GF-D8 (cell line): ENCODE results near the gene NEUROG2.
"Not testable (repeated sequence)": the region's sequence is repeated elsewhere in the genome, so short reads cannot be mapped to it uniquely, and the experiment has no call there.

ENCODE experiments used
- DNase-seq: peaks from one replicate; lab custom pipeline; 2025; lab: John Stamatoyannopoulos, UW

NEUROG2 gene

DNA sequence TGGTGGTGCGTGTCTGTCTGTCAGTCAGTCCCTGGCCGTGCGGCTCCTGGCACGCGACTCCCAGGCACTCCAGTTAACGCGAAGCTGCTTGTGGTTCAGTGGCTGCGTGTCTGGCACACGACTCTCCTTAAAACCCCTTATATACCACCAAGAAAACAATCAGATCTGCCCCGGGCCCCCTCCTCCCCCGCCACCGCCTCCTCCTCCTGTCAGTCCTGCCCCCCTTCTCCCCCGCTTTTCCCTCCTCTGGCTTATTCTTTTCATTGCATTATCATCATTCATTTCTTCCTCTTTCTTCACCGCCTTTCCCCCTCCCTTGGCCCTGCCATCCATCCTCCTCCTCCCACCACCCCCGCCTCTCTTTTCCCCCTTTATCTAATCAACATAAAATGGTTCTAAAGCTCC, at the start of gene NEUROG2:
NEUROG2 (minus strand) TSS at position 115 of the 405 bp plus-strand sequence. CDS start 705 bp downstream, outside the sequence.
- no peak for DNase-seq

DNA sequence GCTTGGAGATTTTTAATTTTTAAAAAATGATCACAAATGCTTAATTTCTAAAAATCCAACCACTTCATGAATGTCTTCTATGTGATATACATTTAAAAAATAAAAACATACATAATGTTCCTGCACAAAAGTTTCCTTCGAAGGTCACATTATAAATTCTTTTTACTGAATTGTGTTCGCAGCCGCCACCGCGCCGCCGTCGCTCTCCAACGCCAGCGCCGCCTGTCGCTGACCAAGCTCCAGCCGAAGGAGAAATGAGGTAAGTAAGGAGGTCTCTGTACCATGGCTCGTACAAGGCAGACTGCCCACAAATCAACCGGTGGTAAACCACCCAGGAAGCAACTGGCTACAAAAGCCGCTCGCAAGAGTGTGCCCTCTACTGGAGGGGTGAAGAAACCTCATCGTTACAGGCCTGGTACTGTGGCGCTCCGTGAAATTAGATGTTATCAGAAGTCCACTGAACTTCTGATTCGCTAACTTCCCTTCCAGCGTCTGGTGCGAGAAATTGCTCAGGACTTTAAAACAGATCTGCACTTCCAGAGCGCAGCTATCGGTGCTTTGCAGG, 48.8 kb upstream of the NEUROG2 start:
- no peak for DNase-seq

DNA sequence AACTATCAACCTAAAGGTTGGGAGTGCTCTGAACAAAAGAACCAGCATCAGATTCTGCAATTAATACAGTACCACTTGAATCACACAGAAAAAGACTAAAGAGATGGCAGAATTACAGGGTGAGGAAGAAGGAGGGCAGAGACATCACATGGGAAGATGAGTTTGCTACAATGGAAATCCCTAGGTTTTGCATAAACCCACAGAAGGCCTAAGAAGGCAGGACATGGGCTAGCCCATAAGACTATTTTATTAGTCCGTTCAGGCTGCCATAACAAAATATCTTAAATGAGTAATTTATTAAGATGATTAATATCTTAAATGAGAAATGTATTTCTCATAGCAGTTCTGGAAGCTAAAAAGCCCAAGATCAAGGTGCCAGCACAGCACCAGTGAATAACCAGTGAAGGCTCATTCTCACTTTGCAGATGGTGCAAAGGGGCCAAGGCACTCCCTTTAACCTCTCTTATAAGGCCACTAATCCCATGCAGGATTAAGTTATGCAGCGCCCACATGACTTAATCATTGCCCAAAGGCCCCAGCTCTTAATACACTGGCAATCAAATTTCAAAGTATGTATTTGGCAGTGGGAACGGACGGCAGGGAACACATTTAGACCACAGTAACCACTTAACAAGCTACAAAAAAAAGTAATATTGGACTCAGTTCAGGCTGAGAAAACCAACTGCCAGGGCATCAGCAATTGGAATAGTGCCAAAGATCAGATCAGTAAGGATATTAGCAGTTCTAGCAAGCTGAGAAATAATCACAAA, 47.6 kb upstream of the NEUROG2 start:
- DNase-seq, result no peak

DNA sequence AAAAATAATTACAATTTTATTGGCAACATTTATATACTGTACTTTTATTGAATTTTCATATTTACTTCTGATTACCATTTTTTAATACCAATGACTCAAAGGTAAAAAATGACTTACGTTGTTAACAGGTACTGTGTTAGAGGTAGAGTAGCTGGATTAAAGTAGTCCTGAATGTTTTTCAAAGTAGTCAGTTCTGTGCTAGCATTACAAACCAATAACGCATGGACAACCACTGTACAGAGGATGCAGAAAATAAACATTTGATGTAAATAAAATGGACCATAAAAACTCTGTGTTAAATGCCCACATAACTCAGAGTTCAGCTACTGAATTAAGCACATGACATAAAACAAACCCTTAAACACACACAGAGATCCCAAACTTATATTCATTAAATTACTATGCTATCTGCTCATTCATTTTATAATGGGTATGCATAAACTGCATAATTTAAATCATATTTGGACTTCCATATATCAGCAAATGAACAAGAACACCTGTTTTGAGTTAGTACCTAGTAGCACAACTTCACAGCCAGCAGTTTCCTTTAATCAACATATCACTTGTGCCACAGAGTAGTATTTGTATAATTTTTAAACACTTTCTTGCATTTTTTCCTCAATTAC, 46.4 kb upstream of the NEUROG2 start:
- no peak for DNase-seq

DNA sequence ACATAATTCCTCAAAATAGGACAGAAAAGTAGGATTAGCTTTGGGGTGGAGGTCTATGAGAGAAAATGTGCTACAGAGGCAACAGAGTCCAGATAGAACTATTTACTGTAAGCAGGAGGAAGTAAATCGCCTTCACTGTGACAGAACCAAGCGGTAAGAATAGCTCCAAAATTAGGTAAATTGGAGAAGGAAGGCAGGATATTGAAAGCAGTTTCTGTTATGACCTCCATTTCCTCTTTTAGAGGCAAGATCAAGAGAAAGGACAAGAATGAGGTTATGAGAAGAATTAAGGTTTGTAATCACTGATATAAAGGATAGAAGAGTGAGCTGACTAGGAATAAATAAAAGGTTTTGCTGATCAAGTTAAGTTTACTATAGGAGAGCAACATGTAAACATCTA, 44.1 kb upstream of the NEUROG2 start:
- DNase-seq, result no peak

DNA sequence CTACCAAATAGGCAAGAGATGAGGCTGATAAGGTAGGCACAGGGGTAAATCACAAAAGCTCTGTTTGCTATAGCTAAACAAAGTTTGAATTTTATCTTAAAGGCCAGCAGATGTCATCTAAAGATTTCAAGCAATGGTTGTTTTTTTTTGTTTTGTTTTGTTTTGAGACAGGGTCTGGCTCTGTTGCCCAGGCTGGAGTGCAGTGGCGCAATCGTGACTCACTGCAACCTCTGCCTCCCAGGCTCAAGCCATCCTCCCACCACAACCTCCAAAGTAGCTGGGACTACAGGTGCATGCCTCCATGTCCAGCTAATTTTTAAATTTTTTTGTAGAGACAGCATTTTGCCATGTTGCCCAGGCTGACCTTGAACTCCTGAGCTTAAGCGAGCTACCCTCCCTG, 43.1 kb upstream of the NEUROG2 start:
- DNase-seq, result no peak

DNA sequence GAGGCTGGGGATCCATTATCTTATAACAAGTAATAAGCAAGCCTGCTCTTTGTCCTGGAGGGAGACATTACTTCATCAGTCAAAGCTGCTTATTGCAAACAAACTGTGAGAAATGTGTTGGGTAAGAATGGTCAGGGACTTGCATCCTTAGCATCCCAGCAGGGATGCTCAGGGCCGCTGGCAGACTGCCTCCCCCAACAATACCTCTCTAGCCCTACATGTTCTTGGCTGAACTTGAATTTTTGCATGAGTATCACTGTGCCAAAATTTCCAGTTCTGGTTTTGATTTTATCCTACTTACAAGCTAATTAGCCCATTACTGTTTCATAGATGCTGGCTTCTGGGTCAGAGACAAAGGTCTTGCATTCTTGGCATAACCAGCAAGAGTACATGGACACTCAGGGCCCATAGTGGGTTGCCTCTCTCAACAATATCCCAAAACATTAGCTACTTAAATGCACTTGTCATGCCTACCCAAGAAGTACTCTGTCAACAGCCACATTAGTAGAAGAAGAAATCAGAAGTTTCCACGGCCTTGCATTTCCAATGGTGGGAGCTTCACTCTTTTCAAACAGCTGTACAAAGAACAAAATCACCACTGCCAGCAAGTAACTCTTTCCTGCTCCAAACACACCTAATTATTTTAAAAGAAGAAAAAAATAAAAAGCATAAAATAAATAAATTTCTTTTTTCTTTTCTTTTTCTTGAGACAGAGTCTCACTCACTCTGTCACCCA, 41.9 kb upstream of the NEUROG2 start:
- no peak for DNase-seq

DNA sequence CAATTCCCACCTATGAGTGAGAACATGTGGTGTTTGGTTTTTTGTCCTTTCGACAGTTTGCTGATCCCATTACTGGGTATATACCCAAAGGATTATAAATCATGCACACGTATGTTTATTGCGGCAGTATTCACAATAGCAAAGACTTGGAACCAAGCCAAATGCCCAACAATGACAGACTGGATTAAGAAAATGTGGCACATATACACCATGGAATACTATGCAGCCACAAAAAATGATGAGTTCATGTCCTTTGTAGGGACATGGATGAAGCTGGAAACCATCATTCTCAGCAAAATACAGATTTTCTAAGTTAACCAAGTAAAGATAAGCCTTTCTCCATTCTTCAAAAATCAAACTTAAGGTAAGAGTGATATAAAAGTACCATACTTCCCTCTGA, 38.3 kb upstream of the NEUROG2 start:
- not testable (repeated sequence) for DNase-seq

DNA sequence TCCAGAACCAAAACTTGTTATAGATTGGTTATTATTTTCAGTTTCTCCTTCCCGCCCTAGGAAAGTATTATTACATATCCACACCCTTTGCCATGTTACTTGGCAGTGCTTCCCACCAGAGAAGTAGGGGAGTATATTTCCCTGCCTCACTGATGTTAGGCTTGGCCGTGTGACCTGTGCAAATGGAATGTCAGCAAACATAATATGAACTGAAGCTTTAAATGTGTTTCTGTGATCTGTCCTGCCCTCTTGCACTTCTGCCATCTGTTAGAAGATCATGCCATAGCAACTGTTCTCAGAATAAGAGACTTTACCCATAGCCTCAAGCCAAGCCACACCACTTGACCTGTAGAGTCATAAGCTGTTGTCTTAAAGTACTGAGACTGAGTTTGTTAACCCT, 36.7 kb upstream of the NEUROG2 start:
- DNase-seq, result no peak

DNA sequence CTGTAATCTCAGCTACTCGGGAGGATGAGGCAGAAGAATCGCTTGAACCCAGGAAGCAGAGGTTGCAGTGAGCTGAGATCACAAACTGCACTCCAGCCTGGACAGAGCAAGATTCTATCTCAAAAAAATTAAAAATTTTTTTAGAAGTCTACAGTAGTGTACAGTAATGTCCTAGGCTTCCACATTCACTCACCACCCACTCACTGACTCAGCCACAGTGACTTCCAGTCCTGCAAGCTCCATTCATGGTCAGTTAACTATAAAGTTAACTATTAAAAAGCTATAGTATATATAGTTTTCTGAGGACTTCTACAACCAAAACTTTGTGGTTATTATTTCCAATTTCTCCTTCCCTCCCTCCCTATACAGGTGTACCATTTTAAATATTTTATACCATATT, 34.7 kb upstream of the NEUROG2 start:
- no peak for DNase-seq

DNA sequence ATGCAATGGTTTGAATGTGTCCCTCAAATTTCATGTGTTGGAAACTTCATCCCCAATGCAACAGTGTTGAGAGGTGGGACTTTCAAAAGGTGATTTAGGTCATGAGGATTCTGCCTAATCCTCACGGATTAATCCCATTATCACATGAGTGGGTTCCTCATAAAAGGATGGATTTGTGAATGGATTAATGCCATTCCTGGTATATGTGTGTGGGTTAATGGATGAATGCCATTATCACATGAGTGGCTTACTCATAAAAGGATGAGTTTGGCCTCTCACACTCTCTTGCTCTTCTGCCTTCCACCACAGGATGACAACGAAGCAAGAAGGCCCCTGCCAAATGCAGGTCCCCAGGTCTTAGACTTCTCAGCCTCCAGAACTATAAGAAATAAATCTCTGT, 30.5 kb upstream of the NEUROG2 start:
- DNase-seq, result no peak

DNA sequence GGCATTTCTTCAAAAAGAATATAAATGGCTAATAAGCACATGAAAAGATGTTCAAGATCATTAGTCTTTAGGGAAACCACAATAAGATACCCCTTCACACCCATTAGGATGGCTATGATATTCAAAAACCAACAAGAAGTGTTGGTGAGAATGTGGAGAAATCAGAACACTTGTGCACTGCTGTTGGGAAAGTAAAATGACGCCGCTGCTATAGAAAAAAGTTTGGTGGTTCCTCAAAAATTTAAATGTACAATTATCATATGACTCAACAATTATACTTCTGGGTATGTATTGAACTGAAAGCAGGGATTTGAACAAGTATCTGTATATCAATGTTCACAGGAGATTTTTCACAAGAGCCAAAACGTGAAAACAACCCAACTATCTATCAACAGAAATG, 29.4 kb upstream of the NEUROG2 start:
- no peak for DNase-seq

DNA sequence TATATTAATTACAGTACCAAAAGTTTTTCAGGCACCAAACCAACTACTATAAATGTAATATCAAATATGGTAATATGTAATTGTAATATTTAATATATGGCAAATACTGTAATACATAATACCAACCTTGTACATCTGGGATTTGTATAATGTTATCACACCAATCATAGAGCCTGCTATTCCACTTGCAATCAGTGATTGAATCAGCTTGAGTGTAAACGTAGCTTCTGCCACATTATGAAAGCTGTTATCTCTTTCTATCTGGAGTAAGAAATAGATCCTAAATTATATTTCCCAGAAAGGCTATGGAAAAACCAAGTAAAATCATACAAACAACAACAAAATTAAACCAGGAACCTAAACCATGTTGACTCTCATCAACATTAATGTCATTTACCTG, 24.7 kb upstream of the NEUROG2 start:
- DNase-seq, result no peak

DNA sequence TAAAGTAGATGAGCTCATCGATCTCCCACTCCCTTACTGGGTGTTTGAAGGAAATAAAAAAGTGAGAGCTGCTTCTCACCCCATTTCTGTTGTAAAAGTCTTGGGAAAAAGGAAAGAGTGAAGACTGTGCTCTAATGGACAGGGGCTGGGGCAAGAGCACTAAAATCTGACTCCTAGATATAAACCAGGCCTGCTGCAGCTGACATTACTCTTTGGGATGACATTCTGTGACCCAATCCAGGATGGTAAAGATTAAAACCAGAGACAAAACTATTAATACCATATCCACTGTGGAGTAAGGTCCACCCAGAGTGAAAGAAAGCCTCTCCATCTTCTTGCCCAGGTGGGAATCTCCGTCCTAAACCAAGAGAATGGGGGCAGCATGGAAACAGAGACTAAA, 20.1 kb upstream of the NEUROG2 start:
- no peak for DNase-seq

DNA sequence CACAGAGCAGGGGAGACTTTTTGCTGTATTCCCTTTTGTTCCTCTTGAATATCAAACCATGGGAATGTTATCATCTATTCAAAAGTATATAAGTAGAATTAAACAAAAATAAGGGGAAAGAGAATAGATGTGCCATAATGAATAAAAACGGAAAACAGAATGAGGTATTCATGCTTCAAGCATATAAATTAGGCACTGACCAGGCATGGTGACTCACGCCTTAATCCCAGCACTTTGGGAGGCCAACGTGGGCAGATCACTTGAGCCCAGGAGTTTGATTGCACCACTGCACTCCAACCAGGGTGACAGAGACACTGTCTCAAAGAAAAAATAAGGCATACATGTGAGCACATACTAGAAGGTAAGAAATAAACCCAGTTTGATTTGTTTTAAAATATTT, 16.3 kb upstream of the NEUROG2 start:
- DNase-seq, result no peak

DNA sequence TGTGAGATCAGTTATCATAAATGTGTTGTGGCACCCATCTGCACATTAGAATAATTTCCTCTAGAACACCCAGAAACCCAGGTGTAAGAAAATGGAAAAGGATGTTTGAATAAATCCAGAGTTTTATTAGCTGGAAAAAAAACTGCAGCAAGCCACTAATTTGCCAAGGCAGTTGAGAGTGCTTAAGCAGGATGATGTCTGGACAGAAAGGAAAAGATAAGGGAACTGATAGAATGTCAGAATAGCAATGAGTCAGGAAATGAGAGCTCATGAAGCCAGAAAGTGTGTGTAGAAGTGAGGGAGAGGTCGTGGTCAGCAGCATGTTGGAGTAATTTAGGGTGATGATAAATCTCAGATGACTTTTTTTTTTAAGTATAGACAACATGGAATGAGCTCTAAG, 15.2 kb upstream of the NEUROG2 start:
- DNase-seq, result no peak

DNA sequence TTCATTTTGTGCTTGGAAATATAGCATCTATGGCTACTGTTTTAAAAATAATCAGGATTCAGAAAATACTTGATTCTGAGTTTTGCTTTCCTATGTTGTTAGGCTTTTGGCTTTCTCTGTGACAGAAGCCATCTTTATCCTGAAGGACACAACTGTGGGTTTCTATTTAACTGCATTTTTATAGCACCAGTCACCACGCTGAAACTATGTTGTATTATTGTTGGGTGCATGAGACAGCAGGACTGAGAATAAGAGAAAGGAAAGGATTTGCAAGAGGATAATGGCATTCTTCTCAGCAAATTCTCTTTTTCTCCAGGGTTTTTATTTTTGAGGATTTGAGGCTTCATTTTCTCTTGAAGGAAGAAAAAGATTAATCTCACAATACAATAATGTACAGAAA, 10.1 kb upstream of the NEUROG2 start:
- no peak for DNase-seq

DNA sequence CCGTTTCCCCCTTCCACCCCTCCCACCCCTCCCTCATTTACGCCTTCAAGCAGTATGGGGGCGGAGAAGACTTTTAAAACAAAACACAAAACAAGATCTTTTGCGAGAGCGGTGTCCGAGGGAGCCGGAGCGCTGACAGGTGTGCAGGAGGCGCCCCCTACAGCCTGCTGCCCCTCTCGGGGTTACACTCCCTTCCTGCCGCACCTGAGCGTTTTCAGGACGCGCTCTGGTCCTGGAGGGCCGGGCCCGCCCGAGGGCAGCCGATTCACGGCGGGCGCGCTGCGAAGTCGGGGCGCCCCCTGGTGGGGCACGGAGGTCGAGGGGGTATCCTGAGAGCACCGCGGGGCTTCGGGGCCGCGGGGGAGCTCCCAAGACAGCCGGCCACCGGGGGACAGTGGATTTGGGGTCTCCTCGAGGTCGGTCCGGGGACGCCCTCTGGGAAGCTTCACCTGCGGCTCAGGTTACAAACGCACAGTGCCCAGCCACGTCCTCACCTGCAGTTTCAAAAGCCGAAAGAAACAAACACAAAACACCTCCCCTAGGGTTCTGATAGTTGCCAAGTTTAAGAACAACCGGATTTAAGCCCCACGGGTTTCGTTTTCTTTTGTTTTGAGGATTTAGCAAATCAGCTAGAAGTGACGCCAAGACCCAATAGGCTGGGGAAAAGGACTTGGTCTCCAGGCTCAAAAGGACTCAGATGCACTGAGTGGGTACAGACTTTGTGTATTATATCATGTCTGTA, 8.0 kb upstream of the NEUROG2 start:
- DNase-seq, result no peak

DNA sequence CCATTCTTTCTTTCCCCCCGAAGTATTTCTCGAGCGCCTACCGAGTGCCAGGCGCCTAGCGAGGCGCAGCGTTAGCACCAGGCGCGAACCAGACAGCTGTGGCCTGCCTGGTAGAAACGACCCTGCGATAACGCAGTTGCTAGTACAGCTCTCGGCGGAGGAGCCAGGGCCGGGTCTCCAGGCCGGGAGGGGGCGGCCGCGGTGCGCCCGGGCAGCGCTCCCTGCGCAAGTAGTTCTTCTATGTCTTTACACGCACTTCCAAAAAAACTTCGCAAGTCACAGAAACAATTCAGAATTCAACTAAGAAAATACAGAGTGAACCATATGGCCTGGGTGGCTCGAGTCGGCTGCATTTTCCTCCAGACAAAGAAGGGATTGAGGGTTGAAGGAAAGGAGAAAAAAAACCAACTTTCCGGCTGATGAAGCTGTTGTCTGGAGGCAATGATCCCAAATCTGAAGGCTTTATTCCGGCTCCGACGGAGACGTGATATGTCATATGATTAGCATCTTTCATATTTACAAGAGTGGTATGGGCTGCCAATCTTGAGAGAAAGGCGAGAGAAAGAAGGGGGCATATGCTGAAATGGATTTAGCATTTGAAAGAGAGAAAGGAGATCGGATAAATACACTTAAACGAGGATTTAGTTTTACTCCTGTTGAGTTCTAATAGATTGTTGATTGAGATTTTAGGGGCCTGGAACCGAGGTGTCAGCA, 7.2 kb upstream of the NEUROG2 start:
- no peak for DNase-seq

DNA sequence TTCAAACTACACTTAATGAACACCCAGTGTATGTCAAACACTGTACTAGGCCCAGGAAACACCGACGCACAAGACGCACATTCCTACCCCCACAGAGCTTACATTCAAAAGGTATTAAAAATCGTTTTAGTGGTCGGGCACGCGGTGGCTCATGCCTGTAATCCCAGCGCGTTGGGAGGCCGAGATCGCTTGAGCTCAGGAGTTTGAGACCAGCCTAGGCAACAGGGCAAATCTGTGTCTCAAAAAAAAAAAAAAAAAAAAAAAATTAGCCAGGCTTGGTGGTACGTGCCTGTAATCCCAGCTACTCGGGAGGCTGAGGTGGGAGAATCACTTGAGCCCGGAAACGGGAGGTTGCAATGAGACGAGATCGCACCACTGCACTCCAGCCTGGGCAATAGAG, 6.5 kb upstream of the NEUROG2 start:
- DNase-seq, result not testable (repeated sequence)
